Measurements from ENCODE around the gene FBXL2.

Gene FBXL2

DNA sequence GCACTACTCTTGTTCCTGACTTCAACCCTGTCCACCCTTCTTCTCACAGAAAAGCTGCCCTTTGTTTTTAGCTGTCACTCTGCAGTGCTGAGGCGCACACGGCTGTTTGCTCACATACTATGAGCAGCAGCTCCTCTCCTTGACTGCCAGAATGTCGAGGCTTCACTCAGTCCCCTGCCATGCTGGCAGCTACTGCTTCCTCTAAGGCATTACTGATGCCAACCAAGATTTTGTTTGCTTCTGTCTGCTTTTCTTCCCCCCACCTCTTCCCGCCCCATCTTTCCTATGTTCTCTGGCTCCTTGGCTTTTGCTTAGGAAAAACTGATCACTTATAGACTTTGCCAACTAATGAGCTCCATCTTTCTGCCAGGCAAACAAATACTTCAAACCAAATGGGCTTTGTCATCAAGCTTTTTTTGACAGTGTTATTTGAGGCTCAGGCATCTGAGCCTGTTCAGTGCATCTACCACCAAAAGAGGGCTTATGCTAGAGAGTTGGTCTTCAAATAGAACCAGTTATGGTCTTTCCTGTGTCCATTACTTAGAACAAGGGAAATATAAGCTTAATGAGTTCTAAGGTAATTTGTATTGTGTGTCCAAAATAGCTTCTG lies 81.0 kb downstream of the FBXL2 start:
- Histone ChIP-seq H3K4me3 (ENCODE audit: low read length in 2 of 2) (no peak overlapping the region), H3K27ac (ENCODE audit: low read length) (no peak overlapping the region), H3K4me1 (ENCODE audit: control insufficient read depth, insufficient read depth, low read length) (peaks cover 6% of the 10 kb centered on the region), H3K27me3 (ENCODE audit: control insufficient read depth in 1 of 2, insufficient read depth in 2 of 2, low read length in 2 of 2) (no peaks in the 10 kb centered on the region), H3K36me3 (ENCODE audit: control insufficient read depth in 2 of 2, insufficient read depth in 2 of 2, low read length in 2 of 2) (no peaks in the 10 kb centered on the region), H3K9ac (ENCODE audit: low read length in 2 of 2) (no peak overlapping the region), H3K9me3 (ENCODE audit: control insufficient read depth in 2 of 2, low read length in 2 of 2) (no peaks in the 10 kb centered on the region)

DNA sequence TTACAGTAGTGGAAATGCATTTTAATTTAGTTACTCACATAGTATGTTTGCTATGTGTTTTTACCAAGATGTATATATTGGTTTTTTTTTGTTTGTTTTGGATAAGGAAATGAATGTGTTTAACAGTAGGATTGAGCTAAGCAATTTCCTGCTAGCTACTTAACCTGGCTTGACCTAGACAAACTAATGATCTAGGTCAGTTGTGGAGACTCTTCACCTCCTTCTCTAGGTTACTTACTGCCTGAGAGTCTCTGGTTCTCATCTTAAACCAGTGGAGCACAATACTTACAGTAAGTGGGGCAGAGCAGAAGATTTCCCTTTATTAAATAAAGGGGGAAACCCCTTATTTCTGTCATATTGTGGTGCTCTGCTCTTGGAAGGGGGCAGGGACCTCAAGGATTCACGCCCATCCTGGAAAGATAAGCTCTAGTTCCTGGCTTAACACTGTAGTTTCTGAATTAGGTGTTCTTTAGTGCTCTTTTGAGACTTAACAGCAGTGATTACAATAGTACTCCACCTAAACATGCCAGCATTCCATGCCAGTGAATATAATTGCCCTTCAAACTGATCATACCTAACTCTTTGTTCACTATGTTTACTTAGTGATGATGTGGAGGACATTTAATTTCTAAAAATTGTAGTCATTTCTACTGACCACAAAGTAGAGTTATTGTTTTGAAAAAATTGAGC lies 83.0 kb downstream of the FBXL2 start:
- Histone ChIP-seq H3K36me3 (ENCODE audit: control insufficient read depth in 2 of 2, insufficient read depth in 2 of 2, low read length in 2 of 2) (no peaks in the 10 kb centered on the region), H3K9ac (ENCODE audit: low read length in 2 of 2) (no peak overlapping the region)

DNA sequence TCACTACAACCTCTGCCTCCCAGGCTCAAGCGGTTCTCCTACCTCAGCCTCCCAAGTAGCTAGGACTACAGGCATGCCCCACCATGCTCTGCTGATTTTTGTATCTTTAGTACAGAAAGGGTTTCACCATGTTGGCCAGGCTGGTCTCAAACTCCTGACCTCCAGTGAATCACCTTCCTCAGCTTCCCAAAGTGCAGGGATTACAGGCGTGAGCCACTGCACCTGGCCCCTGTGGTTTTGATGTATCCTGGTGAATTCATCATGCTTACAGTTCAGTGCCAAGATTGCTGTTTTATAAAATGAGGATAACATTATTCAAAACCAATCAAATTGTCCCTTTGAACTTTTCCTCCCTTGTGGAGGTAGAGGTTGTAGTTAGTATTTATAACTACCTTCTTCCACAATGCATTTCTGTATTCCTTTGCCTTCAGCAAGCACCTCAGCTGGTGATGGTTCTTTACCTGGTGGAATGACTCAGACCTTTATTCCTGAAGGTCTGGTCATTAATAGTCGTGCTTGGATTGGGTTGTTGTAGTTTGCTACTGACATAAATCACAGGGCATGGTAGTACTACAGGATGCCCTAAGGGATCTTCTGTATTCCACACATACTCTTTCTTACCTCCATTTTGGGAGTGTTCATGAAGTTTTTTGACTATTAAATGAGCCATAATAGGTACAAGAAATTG lies 86.0 kb downstream of the FBXL2 start:
- Histone ChIP-seq H3K4me1 (ENCODE audit: control insufficient read depth, insufficient read depth, low read length) (peaks cover under 1% of the 10 kb centered on the region), H3K27me3 (ENCODE audit: control insufficient read depth in 1 of 2, insufficient read depth in 2 of 2, low read length in 2 of 2) (no peaks in the 10 kb centered on the region), H3K9me3 (ENCODE audit: control insufficient read depth in 2 of 2, low read length in 2 of 2) (no peaks in the 10 kb centered on the region), H3K36me3 (ENCODE audit: control insufficient read depth in 2 of 2, insufficient read depth in 2 of 2, low read length in 2 of 2) (no peaks in the 10 kb centered on the region), H3K9ac (ENCODE audit: low read length in 2 of 2) (no peak overlapping the region), H3K4me3 (ENCODE audit: low read length in 2 of 2) (no peak overlapping the region), H3K27ac (ENCODE audit: low read length) (no peak overlapping the region)

More for the DNA sequence above, 83.0 kb downstream of the FBXL2 start:
- Histone ChIP-seq H3K4me1 (ENCODE audit: control insufficient read depth, insufficient read depth, low read length) (peaks cover 6% of the 10 kb centered on the region), H3K4me3 (ENCODE audit: low read length in 2 of 2) (no peak overlapping the region), H3K9me3 (ENCODE audit: control insufficient read depth in 2 of 2, low read length in 2 of 2) (no peaks in the 10 kb centered on the region), H3K27me3 (ENCODE audit: control insufficient read depth in 1 of 2, insufficient read depth in 2 of 2, low read length in 2 of 2) (no peaks in the 10 kb centered on the region), H3K27ac (ENCODE audit: low read length) (no peak overlapping the region)

DNA sequence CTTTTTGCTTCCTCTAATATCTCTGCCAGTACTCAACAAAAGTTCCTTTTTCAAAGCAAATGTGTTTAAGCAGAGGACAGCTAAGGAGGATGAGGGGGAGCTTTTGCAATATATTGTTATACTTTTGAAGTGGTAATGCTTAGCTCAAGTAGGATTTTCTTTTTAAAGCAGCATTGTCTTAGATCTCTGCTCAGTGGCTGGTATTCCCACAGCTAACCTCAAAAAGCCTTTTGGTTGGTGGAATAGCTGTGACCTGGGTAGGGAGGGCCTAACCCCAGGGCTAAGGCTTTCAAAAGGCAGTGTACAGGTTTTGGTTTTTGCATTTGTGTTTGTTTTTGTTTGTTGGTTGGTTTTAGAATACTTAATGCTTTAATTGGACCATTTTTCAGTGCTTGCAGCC lies 86.8 kb downstream of the FBXL2 start:
- Histone ChIP-seq H3K4me1 (ENCODE audit: control insufficient read depth, insufficient read depth, low read length) (no peaks in the 10 kb centered on the region), H3K36me3 (ENCODE audit: control insufficient read depth in 2 of 2, insufficient read depth in 2 of 2, low read length in 2 of 2) (no peaks in the 10 kb centered on the region), H3K9ac (ENCODE audit: low read length in 2 of 2) (no peak overlapping the region), H3K4me3 (ENCODE audit: low read length in 2 of 2) (no peak overlapping the region), H3K9me3 (ENCODE audit: control insufficient read depth in 2 of 2, low read length in 2 of 2) (no peaks in the 10 kb centered on the region), H3K27me3 (ENCODE audit: control insufficient read depth in 1 of 2, insufficient read depth in 2 of 2, low read length in 2 of 2) (no peaks in the 10 kb centered on the region), H3K27ac (ENCODE audit: low read length) (no peak overlapping the region)

DNA sequence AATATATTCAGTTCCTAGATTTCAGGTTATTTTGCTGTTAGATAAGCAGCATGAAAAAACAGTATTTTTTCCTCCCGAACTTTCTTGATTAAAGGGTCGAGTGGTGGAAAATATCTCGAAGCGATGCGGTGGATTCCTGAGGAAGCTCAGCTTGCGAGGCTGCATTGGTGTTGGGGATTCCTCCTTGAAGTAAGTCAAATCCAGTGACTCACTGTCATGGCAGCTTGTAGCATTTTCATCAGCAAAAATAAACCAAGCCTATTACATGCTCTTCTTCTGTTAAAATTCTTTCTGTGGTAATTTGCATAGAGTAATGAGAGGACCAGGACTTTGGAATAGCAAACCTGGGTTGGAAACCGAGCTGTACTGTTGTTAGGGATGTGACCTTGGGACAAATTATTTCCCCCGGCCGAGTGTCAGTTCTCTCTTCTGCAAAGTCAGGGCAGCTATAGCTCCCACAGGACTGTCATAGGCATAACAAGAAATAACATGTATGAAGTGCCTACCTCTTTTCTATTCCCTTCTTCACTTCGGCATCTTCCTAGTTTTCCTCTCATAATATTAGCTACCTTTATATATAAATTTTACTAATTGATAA lies 87.4 kb downstream of the FBXL2 start:
- no peak overlapping the region for H3K27ac ChIP-seq (ENCODE audit: low read length)
- no peaks in the 10 kb centered on the region for H3K4me1 ChIP-seq (ENCODE audit: control insufficient read depth, insufficient read depth, low read length)
- H3K27me3 ChIP-seq (ENCODE audit: control insufficient read depth in 1 of 2, insufficient read depth in 2 of 2, low read length in 2 of 2), result no peaks in the 10 kb centered on the region
- no peak overlapping the region for H3K4me3 ChIP-seq (ENCODE audit: low read length in 2 of 2)
- no peaks in the 10 kb centered on the region for H3K9me3 ChIP-seq (ENCODE audit: control insufficient read depth in 2 of 2, low read length in 2 of 2)
- no peaks in the 10 kb centered on the region for H3K36me3 ChIP-seq (ENCODE audit: control insufficient read depth in 2 of 2, insufficient read depth in 2 of 2, low read length in 2 of 2)
- no peak overlapping the region for H3K9ac ChIP-seq (ENCODE audit: low read length in 2 of 2)

DNA sequence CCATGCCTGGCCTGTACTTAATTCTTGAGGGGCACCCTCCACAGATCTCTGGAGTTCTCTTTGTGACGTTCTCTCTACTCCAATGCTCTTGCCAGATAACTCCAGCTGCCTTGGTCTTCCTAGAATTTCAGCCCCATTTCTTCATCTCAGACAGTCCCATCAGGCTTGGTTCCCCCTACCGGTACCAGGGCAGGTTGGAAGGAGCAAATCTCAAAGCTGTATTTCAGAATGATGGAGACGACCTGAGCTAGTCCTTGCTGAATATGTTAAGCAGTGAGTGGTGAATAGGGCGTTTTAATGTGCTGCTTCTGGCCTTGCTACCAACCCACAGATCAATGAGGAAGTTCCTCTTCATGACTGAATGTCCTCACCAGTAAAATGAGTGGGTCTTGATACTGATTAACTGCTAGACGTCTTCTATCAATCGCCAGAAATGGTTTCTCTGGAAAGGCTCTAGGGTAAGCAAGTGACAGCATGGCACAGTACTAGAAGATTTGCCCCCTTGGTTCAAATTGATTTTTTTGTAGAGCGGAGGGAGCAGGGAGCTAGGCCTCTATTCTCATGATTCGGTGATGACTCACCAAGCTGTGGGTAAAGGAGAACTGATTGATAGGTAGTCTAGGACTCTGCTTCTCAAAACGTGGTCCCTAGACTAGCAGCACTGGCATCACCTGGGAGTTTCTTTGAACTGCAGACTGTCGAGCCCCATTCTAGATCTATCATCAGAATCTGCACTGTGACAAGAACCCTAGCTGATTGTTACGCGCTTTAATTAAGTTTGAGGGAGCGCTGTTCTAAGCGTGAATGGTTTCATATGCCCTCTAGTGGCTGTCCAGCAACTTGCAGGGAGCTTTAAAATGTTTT lies 95.2 kb downstream of the FBXL2 start:
- H3K9ac ChIP-seq (ENCODE audit: low read length in 2 of 2), result no peak overlapping the region
- H3K4me3 ChIP-seq (ENCODE audit: low read length in 2 of 2), result peak overlapping the region; percentile 56

DNA sequence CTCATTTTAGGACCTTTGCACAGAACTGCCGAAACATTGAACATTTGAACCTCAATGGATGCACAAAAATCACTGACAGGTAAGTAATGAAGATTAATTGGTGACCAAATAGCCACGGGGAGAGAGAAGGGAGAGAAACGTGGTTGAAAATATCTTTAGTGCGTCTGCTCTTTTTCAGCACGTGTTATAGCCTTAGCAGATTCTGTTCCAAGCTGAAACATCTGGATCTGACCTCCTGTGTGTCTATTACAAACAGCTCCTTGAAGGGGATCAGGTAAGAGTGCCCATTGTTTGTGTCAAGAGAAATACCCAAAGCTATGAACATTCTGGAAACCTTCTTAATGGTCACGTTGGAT lies 95.8 kb downstream of the FBXL2 start:
- Histone ChIP-seq H3K9me3 (ENCODE audit: control insufficient read depth in 2 of 2, low read length in 2 of 2) (no peaks in the 10 kb centered on the region), H3K27me3 (ENCODE audit: control insufficient read depth in 1 of 2, insufficient read depth in 2 of 2, low read length in 2 of 2) (no peaks in the 10 kb centered on the region), H3K27ac (ENCODE audit: low read length) (no peak overlapping the region), H3K4me3 (ENCODE audit: low read length in 2 of 2) (peak overlapping the region; percentile 56), H3K36me3 (ENCODE audit: control insufficient read depth in 2 of 2, insufficient read depth in 2 of 2, low read length in 2 of 2) (peaks cover 15 to 20% of the 10 kb centered on the region in 2 donors), H3K9ac (ENCODE audit: low read length in 2 of 2) (no peak overlapping the region), H3K4me1 (ENCODE audit: control insufficient read depth, insufficient read depth, low read length) (no peaks in the 10 kb centered on the region)

More for the DNA sequence above, 95.2 kb downstream of the FBXL2 start:
- no peaks in the 10 kb centered on the region for H3K4me1 ChIP-seq (ENCODE audit: control insufficient read depth, insufficient read depth, low read length)
- H3K9me3 ChIP-seq (ENCODE audit: control insufficient read depth in 2 of 2, low read length in 2 of 2), result no peaks in the 10 kb centered on the region
- no peak overlapping the region for H3K27ac ChIP-seq (ENCODE audit: low read length)
- H3K36me3 ChIP-seq (ENCODE audit: control insufficient read depth in 2 of 2, insufficient read depth in 2 of 2, low read length in 2 of 2), result peaks cover 10 to 16% of the 10 kb centered on the region in 2 donors
- H3K27me3 ChIP-seq (ENCODE audit: control insufficient read depth in 1 of 2, insufficient read depth in 2 of 2, low read length in 2 of 2), result no peaks in the 10 kb centered on the region

DNA sequence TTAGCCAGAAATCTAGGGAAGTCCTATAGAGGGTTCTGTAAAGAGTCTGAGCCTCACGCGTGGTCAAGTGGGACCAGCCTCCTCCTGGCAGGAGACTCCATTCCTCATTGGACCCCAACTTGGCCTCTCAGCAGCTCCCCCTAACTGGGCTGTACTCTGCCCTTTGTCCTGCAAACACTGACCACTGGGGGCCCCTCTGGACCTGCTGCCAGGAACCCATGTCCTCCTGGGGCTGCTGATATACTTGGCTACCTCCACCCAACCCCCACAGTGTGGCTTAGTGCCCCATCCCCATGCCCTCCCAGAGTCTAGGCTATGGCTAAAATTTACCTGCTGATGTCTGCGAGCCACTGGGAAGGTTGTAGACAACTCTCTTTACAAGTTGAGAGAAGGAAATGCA lies 100.2 kb downstream of the FBXL2 start:
- Histone ChIP-seq H3K4me1 (ENCODE audit: control insufficient read depth, insufficient read depth, low read length) (no peaks in the 10 kb centered on the region), H3K9me3 (ENCODE audit: control insufficient read depth in 2 of 2, low read length in 2 of 2) (no peaks in the 10 kb centered on the region), H3K9ac (ENCODE audit: low read length in 2 of 2) (no peak overlapping the region), H3K27me3 (ENCODE audit: control insufficient read depth in 1 of 2, insufficient read depth in 2 of 2, low read length in 2 of 2) (no peaks in the 10 kb centered on the region), H3K27ac (ENCODE audit: low read length) (no peak overlapping the region), H3K36me3 (ENCODE audit: control insufficient read depth in 2 of 2, insufficient read depth in 2 of 2, low read length in 2 of 2) (peaks cover 19 to 30% of the 10 kb centered on the region in 2 donors), H3K4me3 (ENCODE audit: low read length in 2 of 2) (no peak overlapping the region)

DNA sequence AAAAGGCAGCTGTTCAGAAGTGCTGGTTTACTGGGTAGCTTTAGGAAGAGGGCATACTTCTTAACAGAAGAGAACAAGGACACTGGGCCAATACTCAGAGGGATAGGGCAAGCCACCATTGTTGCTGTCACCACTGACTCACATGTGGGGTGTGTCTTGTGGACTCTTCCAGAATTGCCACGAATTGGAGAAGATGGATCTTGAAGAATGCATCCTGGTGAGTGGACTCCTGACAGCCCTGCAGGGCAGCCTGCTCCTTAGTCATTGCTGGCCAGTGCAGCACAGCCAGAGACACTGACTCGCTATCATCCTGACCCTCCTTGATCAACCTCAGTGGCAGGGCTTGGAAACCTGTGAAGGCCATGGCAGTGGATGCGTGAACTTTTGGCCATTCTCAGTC lies 100.7 kb downstream of the FBXL2 start:
- H3K36me3 ChIP-seq (ENCODE audit: control insufficient read depth in 2 of 2, insufficient read depth in 2 of 2, low read length in 2 of 2), result peaks cover 19 to 30% of the 10 kb centered on the region in 2 donors
- H3K4me3 ChIP-seq (ENCODE audit: low read length in 2 of 2), result no peak overlapping the region
- no peak overlapping the region for H3K27ac ChIP-seq (ENCODE audit: low read length)
- no peak overlapping the region for H3K9ac ChIP-seq (ENCODE audit: low read length in 2 of 2)
- no peaks in the 10 kb centered on the region for H3K9me3 ChIP-seq (ENCODE audit: control insufficient read depth in 2 of 2, low read length in 2 of 2)
- H3K27me3 ChIP-seq (ENCODE audit: control insufficient read depth in 1 of 2, insufficient read depth in 2 of 2, low read length in 2 of 2), result no peaks in the 10 kb centered on the region
- no peaks in the 10 kb centered on the region for H3K4me1 ChIP-seq (ENCODE audit: control insufficient read depth, insufficient read depth, low read length)

DNA sequence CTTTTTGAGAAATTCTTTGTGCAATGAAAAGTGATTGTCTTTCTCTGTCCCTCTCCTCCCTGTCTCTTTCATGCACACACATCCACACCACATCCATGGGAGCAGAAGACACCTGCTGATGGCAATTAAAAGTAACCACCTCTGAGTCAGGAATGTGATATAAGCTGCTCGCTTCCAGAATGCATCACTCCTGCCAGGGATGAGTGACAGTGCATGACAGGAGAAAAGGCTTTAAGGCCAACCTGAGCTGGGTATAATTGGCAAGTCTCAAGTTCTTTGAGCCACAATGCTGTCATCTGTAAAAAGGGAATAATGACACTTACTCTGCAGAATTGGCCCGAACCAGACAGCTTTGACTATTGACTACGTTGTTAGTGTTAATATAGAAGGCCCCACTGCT lies 103.4 kb downstream of the FBXL2 start:
- Histone ChIP-seq H3K4me3 (ENCODE audit: low read length in 2 of 2) (no peak overlapping the region), H3K9me3 (ENCODE audit: control insufficient read depth in 2 of 2, low read length in 2 of 2) (no peaks in the 10 kb centered on the region), H3K27me3 (ENCODE audit: control insufficient read depth in 1 of 2, insufficient read depth in 2 of 2, low read length in 2 of 2) (no peaks in the 10 kb centered on the region), H3K36me3 (ENCODE audit: control insufficient read depth in 2 of 2, insufficient read depth in 2 of 2, low read length in 2 of 2) (peaks cover 26 to 34% of the 10 kb centered on the region in 2 donors), H3K4me1 (ENCODE audit: control insufficient read depth, insufficient read depth, low read length) (no peaks in the 10 kb centered on the region), H3K27ac (ENCODE audit: low read length) (no peak overlapping the region), H3K9ac (ENCODE audit: low read length in 2 of 2) (no peak overlapping the region)

Measured in stomach smooth muscle (tissue), 2 donors.